HG02623 (cell line): ENCODE data around the gene ASTN2.
A peak's percentile ranks its signal among the peaks of the same experiment; 100 is the strongest.

ENCODE experiments used
- ATAC-seq: cut with Tn5 transposase; IDR thresholded peaks from one replicate; pipeline ENCODE4 v1.9.1; 2021; ENCODE audit warnings: moderate library complexity; ENCODE audit not compliant: unreplicated experiment

The ASTN2 gene

GRCh38 chr9:116689486-116690032, 725.3 kb downstream of the ASTN2 start:
- ATAC-seq = no peak

DNA sequence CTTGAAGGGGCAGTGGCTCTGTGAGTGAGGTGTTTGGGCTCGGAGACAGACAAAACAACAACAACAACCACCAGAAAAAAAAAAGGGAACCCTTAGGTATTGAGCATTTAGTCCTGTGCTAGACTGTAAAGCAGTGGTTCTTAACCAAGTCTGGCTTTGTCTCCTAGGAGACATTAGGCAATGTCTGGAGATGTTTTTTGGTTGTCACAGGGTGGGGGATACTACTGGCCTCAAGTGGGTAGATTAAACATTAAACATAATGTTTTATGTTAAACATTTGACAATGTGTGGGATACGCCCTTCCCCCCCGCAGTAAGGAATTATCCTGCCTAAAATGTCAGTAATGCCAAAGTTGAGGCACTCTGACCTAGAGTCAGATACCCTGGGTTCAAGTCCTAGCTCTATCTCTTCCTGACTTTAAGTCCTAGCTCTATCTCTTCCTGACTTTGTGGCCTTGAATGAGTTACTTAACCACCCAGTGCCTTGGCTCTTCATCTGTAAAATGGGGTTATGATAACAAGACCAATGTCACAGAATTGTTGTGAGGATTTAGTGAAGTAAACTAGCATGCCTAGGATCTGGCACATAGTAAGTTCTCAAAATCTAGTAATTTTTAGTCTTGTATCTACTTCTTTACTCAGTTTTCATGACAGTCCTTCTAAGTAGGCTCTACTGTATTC, 725.9 kb downstream of the ASTN2 start:
- no peak for ATAC-seq

GRCh38 chr9:116687754-116688135, 727.1 kb downstream of the ASTN2 start:
- ATAC-seq = no peak

- peak; percentile 99 for ATAC-seq
Observed at GRCh38 chr9:116687074-116687753, 727.6 kb downstream of the ASTN2 start, which contains the start of gene TRIM32. Gene TRIM32 (plus strand): TSS chr9:116687305. CDS start chr9:116697743, 10,438 bp downstream.

GRCh38 chr9:116686693-116687073, 728.2 kb downstream of the ASTN2 start:
- ATAC-seq = peak; percentile 30

DNA sequence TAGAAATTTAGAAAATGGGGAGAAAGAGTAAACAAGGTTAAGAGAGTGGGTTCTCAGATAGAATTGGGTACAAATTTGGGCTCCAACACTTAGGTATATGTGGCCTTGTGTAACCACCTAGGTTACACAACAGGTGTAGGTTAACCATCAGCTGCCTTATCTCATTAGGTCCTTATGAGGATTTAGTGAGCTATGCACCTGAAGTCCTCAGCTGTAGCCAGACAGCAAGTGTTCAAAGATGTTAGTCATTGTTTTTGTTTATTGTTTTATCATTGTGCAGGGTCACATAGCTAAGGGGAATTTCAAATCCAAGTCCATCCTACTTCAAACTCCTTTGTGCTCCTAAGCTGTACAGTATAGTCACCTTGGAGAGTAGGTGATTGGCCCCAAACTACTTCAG, 728.7 kb downstream of the ASTN2 start:
- ATAC-seq = no peak

DNA sequence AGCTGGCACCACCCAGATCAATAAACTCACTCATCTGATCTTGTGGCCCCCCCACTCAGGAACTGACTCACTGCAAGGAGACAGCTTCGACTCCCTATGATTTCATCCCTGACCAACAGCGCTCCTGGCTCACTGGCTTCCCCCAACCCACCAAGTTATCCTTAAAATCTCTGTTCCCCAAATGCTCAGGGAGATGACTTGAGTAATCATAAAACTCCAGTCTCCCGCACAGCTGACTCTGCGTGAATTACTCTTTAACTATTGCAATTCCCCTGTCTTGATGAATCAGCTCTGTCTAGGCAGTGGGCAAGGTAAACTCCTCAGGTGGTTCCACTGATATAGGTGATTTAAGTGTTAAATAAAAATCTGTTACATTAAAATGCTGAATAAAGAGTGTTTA, 729.7 kb downstream of the ASTN2 start:
- no peak for ATAC-seq

- no peak for ATAC-seq
Observed at GRCh38 chr9:116683535-116683934, 731.3 kb downstream of the ASTN2 start.

GRCh38 chr9:116674210-116674980, 740.5 kb downstream of the ASTN2 start:
- no peak for ATAC-seq

- ATAC-seq = no peak
Observed at GRCh38 chr9:116673375-116673774, 741.5 kb downstream of the ASTN2 start.

- ATAC-seq = no peak
Observed at GRCh38 chr9:116671605-116672004, 743.3 kb downstream of the ASTN2 start.

- ATAC-seq = no peak
Observed at GRCh38 chr9:116668970-116669695, 745.7 kb downstream of the ASTN2 start.

- ATAC-seq = no peak
Observed at GRCh38 chr9:116663581-116663980, 751.3 kb downstream of the ASTN2 start.

DNA sequence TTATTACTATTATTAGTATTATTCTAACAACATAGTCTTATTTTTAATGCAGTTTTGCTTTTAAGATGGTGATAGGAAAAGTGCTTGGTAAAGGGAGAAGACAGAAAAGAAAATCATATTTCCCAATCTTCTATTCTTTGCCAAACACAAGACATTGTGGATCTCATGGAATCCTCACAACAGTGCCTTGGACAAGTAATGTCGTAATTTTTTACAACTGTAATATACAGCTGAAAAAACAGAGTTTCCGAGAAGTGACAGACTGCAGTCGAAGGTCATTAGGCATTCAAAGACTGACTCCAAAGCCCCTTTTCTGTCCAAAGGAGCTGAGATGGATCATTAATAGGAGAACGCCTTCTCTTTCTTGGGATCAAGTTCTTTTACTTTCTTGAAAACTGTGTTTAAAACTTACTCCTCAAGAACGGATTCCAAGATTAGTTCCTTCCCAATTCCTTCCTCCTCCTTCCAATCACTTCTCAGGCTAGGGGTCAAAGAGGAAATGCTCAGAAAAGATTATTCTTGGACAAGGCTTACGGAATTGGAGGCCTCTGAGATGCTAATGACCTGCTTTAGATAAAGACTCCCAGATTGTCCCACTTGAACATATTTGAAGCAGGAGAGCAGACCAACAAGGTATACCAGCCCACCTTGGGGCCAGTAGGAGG, 752.1 kb downstream of the ASTN2 start:
- no peak for ATAC-seq

- peak; percentile 85 for ATAC-seq
Observed at GRCh38 chr9:116661037-116661954, 753.6 kb downstream of the ASTN2 start.

DNA sequence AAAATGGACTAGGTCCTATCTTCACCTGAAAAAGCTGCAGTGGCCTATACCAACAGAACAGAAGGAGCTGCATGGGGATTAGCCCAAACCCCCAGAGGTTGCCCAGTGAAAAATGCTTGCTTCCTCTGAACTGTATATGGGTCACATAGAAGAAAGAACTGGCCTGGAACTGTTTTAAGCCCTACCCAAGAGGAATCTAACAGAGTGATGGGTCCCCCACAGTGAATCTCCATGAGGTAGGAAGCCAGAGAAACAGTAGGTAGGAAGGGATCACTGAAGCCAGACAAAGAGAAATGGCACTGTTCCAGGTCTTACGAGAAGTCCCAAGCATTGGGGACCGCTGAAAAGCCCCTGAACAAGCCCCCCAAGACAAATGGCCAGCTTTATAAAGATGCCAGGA, 756.6 kb downstream of the ASTN2 start:
- no peak for ATAC-seq

DNA sequence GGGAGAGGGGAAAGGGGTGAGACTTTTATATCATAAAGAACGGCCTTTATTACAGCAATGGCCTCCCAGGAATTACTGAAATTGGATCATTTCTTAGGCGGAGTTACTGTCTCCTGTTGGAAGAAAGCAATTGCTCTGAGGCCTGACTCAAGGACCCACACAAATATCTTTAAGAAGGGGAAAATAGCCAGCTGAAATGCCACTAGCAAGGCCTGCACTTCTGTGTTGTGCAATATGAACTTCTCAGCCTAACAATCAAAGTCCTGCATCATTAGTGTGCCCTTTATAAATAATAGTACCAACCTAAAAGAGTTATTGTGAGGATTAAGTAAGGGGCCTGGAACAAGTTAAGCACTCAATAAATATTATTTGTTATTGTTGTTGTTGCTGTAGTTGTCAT, 757.9 kb downstream of the ASTN2 start:
- no peak for ATAC-seq

- ATAC-seq = no peak
Observed at GRCh38 chr9:116656501-116656971, 758.3 kb downstream of the ASTN2 start.

DNA sequence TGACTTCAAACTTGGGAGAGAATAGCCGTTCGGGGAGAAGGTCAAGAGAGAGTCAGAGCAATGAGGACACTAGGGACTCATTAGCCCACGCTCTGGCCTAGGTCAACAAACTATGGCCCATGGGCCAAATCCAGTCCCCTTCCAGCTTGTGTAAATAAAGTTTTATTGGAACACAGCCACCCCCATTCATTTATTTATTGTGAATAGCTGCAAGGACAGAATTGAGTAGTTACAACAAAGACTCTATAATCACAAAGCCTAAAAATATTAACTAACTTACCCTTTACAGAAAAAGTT, 760.9 kb downstream of the ASTN2 start:
- no peak for ATAC-seq
